Uterus (tissue), 4 donors: ENCODE measurements around the gene LAMA1. TPM values are rescaled to one million over a fixed set of nuclear protein-coding genes. Genes with fewer than 3 reads are reported as not detected.

Experiments used
- small RNA-seq: library from RNA; depleted of rRNA; stranded (forward); fragments of <200 nt; gene quantifications from one replicate; pipeline ENCODE3, GENCODE V24; 2016
- total RNA-seq, 4 donors: library from RNA; depleted of rRNA in 3 of 4; stranded (reverse); fragments of >200 nt in 3 of 4; gene quantifications; one replicate each; pipeline versions ENCODE4 v1.1.0 to v1.2.4, GENCODE V29; 2014 to 2023
- donor health status: DM: yes; HTN: yes; CAD: no.

Gene LAMA1
- total RNA-seq, 4 donors from 2014 or later: 0.88 to 13.5 (median 2.1) TPM

Small RNA genes within 50 kb of the gene (small RNA-seq; reads per million reads assigned to genes)
- not detected for gene RNU6-916P

Other genes starting within 250 kb of the LAMA1 start
- gene LRRC30, start 113.3 kb upstream of the LAMA1 start, total RNA-seq: not detected